Osteocyte (in vitro differentiated cells): ENCODE measurements around the gene GNG8. TPM values are rescaled to one million over a fixed set of nuclear protein-coding genes. Genes with fewer than 3 reads are reported as not detected.

Experiments used
- DNase-seq: peaks from one replicate; pipeline ENCODE4 v3.0.0; 2021; ENCODE audit warnings: mixed read lengths; ENCODE audit not compliant: unreplicated experiment; ENCODE audit errors: extremely low spot score
- H3K27ac Mint-ChIP-seq: one replicate; pipeline ENCODE4 v1.8.0; 2021; ENCODE audit warnings: mild to moderate bottlenecking, mixed read lengths; ENCODE audit not compliant: unreplicated experiment
- H3K27me3 Mint-ChIP-seq: one replicate; pipeline ENCODE4 v1.8.0; 2021; ENCODE audit warnings: mixed read lengths; ENCODE audit not compliant: unreplicated experiment
- H3K36me3 Mint-ChIP-seq: one replicate; pipeline ENCODE4 v1.8.0; 2021; ENCODE audit warnings: mixed read lengths; ENCODE audit not compliant: unreplicated experiment
- H3K4me1 Mint-ChIP-seq: one replicate; pipeline ENCODE4 v1.8.0; 2021; ENCODE audit warnings: mixed read lengths; ENCODE audit not compliant: unreplicated experiment
- H3K4me3 Mint-ChIP-seq: one replicate; pipeline ENCODE4 v1.8.0; 2021; ENCODE audit warnings: mild to moderate bottlenecking, moderate library complexity, mixed read lengths; ENCODE audit not compliant: unreplicated experiment
- H3K9me3 Mint-ChIP-seq: one replicate; pipeline ENCODE4 v1.8.0; 2021; ENCODE audit warnings: mixed read lengths; ENCODE audit not compliant: unreplicated experiment
- long read RNA-seq: library from polyadenylated mRNA; unstranded; transcript quantifications from one replicate; pipeline ENCODE4 v2.0.0, GENCODE V29; 2021
- total RNA-seq: library from RNA; stranded (reverse); gene quantifications from 2 replicates; pipeline ENCODE4 v1.2.1, GENCODE V29; 2021
- TF ChIP-seq, protein P1 (sequence below): fragments of 200-600 bp; sonication (generic); IDR thresholded peaks from 2 replicates; pipeline ENCODE4 v1.5.0; 2021; ENCODE audit warnings: antibody characterized with exemption, mild to moderate bottlenecking, moderate library complexity

Gene GNG8
- total RNA-seq = not detected in 2 replicates
- long read RNA-seq = 0 reads

- Mint-ChIP-seq H3K4me3 (no peak within 1 kb of the TSS), H3K27ac (peak within 1 kb of the TSS; percentile 39), H3K36me3 (no peaks in the 10 kb centered on the region), H3K9me3 (no peaks in the 10 kb centered on the region), H3K27me3 (peaks cover 6% of the 10 kb centered on the region), H3K4me1 (peaks cover 7% of the 10 kb centered on the region)
- TF ChIP-seq, protein P1, sequence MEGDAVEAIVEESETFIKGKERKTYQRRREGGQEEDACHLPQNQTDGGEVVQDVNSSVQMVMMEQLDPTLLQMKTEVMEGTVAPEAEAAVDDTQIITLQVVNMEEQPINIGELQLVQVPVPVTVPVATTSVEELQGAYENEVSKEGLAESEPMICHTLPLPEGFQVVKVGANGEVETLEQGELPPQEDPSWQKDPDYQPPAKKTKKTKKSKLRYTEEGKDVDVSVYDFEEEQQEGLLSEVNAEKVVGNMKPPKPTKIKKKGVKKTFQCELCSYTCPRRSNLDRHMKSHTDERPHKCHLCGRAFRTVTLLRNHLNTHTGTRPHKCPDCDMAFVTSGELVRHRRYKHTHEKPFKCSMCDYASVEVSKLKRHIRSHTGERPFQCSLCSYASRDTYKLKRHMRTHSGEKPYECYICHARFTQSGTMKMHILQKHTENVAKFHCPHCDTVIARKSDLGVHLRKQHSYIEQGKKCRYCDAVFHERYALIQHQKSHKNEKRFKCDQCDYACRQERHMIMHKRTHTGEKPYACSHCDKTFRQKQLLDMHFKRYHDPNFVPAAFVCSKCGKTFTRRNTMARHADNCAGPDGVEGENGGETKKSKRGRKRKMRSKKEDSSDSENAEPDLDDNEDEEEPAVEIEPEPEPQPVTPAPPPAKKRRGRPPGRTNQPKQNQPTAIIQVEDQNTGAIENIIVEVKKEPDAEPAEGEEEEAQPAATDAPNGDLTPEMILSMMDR = no peak
- DNase-seq = no peak
Measured at GRCh38 chr19:46635920-46636761, at the start of gene GNG8. TSS of gene GNG8 (minus strand) at chr19:46636202. CDS start at chr19:46634682, 1,520 bp downstream.

GRCh38 chr19:46685189-46685588, 49.2 kb upstream of the GNG8 start:
- DNase-seq = no peak
- H3K4me1 Mint-ChIP-seq = no peaks in the 10 kb centered on the region
- peaks cover 25% of the 10 kb centered on the region for H3K36me3 Mint-ChIP-seq
- H3K27me3 Mint-ChIP-seq = no peaks in the 10 kb centered on the region
- TF ChIP-seq, protein P1 = no peak
- H3K4me3 Mint-ChIP-seq = no peak overlapping the region
- no peak overlapping the region for H3K27ac Mint-ChIP-seq
- H3K9me3 Mint-ChIP-seq = no peaks in the 10 kb centered on the region

DNA sequence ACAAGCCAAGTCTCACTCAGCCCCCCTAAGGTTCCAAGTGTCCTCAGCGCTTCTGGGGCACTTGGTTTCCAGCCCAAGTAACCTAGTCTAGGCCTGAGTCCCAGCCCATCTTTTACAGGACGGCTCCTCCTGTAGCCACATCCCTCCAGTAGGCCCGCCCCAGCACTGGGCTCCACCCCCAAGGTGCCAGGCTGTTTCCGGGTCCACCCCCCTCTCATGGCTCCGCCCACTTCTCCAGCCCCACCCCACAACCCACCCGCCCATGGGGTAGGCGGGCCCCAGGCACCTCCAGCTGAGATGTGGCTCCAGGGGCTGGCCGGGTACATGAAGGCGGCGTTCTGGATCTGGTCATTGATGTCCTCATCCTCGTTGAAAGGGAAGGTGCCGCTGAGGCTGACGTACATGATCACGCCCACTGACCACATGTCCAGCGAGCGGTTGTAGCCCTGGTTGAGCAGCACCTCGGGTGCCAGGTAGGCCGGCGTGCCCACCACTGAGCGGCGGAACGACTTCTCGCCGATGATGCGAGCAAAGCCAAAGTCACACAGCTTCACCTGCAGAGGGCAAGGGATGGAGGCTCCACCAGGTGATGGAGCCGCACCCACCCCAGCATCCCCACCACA, 42.2 kb upstream of the GNG8 start:
- H3K36me3 Mint-ChIP-seq = peaks cover 34% of the 10 kb centered on the region
- no peaks in the 10 kb centered on the region for H3K9me3 Mint-ChIP-seq
- H3K4me1 Mint-ChIP-seq = no peaks in the 10 kb centered on the region
- H3K4me3 Mint-ChIP-seq = no peak overlapping the region
- no peak overlapping the region for H3K27ac Mint-ChIP-seq
- H3K27me3 Mint-ChIP-seq = no peaks in the 10 kb centered on the region
- no peak for DNase-seq
- TF ChIP-seq, protein P1 = no peak

GRCh38 chr19:46674416-46675178, 38.6 kb upstream of the GNG8 start:
- H3K4me1 Mint-ChIP-seq = no peaks in the 10 kb centered on the region
- TF ChIP-seq, protein P1 = no peak
- no peak overlapping the region for H3K4me3 Mint-ChIP-seq
- H3K36me3 Mint-ChIP-seq = peaks cover 23% of the 10 kb centered on the region
- DNase-seq = no peak
- H3K27me3 Mint-ChIP-seq = no peaks in the 10 kb centered on the region
- H3K27ac Mint-ChIP-seq = no peak overlapping the region
- H3K9me3 Mint-ChIP-seq = no peaks in the 10 kb centered on the region
